ENCODE data around the gene KRT38.

The KRT38 gene

DNA sequence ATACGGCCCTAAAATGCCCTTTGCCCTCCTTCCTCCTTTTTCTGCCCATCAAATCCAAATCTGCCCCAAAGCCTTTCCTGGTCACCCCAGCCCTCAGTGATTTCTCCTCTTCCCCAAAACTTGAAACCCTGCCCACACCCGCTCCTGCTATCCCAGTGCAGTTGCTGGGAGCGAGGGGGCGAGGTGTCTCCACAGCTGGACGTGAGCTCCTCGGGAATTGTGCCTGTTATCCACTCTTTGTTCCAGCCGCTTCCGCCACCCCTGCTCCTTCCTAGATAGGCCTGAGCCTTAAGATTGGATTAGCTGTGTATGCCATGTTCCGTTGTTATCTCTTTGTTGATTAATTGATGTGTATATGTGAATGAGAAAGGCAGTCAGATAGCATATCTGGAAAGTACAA, 42.7 kb upstream of the KRT38 start:
- no peak overlapping the region for H3K4me3 ChIP-seq (replicated peaks; ENCODE audit: low read depth, low read length)
- TF ChIP-seq, protein P1, sequence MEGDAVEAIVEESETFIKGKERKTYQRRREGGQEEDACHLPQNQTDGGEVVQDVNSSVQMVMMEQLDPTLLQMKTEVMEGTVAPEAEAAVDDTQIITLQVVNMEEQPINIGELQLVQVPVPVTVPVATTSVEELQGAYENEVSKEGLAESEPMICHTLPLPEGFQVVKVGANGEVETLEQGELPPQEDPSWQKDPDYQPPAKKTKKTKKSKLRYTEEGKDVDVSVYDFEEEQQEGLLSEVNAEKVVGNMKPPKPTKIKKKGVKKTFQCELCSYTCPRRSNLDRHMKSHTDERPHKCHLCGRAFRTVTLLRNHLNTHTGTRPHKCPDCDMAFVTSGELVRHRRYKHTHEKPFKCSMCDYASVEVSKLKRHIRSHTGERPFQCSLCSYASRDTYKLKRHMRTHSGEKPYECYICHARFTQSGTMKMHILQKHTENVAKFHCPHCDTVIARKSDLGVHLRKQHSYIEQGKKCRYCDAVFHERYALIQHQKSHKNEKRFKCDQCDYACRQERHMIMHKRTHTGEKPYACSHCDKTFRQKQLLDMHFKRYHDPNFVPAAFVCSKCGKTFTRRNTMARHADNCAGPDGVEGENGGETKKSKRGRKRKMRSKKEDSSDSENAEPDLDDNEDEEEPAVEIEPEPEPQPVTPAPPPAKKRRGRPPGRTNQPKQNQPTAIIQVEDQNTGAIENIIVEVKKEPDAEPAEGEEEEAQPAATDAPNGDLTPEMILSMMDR (IDR thresholded peaks at IDR 0.05; ENCODE audit: low read length, missing control alignments): no peak
- no peak for DNase-seq (ENCODE audit: low read depth)

DNA sequence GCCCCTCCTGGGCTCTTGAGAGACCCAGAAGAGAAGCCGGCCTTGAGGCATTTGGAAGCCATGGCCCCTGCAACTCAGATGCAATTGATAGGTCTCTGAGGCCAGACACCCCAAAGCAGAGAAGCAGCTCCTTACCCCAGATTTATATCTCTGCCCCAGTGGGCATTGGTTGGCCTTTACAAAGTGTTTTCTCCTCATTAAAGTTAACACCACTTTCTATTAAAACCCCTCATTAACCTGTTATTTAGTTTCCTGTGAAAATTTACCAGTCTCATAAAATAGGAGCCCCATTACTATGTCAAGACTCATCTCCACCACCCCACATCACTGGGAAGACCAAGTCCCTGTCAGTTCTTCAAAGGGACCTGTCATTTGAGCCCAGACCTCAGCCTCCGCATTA, 40.3 kb upstream of the KRT38 start, which contains the start of gene KRT35:
TSS of gene KRT35 (minus strand) at position 116 of the 400 bp plus-strand sequence. CDS start at position 62, 54 bp downstream.
- no peak for DNase-seq (ENCODE audit: low read depth)
- no peak within 1 kb of the TSS for H3K4me3 ChIP-seq (replicated peaks; ENCODE audit: low read depth, low read length)
- TF ChIP-seq, protein P1 (IDR thresholded peaks at IDR 0.05; ENCODE audit: low read length, missing control alignments): no peak

DNA sequence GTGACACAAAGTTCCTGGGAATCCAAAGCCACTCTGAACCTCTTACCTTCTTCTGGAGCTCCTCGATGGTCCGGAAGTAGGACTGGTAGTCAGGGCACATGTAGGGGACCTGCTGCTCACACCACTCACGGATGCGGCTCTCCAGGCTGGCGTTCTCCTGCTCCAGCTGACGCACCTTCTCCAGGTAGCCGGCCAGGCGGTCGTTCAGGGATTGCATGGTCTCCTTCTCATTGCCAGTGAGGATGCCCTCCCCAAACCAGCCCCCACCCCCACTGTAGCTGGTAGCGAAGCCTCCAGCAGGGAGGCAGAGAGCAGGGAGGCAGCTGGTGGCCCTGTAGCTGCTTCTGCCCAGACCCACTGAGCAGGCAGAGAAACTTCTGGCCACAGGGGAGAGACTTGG, 39.8 kb upstream of the KRT38 start:
- TF ChIP-seq, protein P1 (IDR thresholded peaks at IDR 0.05; ENCODE audit: low read length, missing control alignments): no peak
- no peak overlapping the region for H3K4me3 ChIP-seq (replicated peaks; ENCODE audit: low read depth, low read length)
- no peak for DNase-seq (ENCODE audit: low read depth)

DNA sequence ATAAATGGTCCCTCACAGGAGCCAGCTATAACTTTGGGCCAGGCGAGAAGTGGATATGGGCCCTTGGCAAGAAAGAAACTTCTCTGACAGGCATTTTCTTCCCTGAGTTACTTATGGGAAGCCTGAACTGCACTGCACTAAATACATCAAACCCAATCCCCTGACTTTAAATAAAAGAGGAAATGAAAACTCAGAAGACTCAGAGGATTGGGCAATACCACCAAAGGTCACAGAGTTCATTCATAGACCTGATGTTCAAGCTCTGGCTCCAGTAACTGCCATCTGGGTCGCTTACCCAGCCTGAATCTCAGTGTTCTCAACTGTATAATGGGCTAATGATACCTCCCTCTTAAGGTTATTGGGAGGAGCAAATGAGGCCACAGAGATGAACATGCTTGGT, 39.4 kb upstream of the KRT38 start:
- H3K4me3 ChIP-seq (replicated peaks; ENCODE audit: low read depth, low read length): no peak overlapping the region
- no peak for DNase-seq (ENCODE audit: low read depth)
- TF ChIP-seq, protein P1 (IDR thresholded peaks at IDR 0.05; ENCODE audit: low read length, missing control alignments): no peak

DNA sequence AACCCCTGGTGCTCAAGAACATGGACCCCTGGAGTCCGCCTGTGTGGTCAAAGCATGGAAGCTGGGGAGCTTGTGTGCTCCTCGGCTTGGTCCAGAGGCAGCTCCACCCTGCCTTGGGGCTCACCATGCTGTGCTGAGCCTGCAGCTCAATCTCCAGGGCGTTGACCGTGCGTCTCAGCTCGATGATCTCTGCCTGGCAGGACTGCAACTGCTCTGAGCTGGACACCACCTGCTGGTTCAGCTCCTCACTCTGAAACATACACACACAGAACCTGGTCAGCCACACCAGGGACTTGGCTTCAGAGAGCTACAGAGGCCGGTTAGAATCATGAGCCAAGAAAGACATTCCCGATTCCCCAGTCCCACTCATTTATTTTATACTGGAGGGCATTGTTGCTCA, 37.5 kb upstream of the KRT38 start:
- no peak overlapping the region for H3K4me3 ChIP-seq (replicated peaks; ENCODE audit: low read depth, low read length)
- no peak for DNase-seq (ENCODE audit: low read depth)
- TF ChIP-seq, protein P1 (IDR thresholded peaks at IDR 0.05; ENCODE audit: low read length, missing control alignments): no peak

DNA sequence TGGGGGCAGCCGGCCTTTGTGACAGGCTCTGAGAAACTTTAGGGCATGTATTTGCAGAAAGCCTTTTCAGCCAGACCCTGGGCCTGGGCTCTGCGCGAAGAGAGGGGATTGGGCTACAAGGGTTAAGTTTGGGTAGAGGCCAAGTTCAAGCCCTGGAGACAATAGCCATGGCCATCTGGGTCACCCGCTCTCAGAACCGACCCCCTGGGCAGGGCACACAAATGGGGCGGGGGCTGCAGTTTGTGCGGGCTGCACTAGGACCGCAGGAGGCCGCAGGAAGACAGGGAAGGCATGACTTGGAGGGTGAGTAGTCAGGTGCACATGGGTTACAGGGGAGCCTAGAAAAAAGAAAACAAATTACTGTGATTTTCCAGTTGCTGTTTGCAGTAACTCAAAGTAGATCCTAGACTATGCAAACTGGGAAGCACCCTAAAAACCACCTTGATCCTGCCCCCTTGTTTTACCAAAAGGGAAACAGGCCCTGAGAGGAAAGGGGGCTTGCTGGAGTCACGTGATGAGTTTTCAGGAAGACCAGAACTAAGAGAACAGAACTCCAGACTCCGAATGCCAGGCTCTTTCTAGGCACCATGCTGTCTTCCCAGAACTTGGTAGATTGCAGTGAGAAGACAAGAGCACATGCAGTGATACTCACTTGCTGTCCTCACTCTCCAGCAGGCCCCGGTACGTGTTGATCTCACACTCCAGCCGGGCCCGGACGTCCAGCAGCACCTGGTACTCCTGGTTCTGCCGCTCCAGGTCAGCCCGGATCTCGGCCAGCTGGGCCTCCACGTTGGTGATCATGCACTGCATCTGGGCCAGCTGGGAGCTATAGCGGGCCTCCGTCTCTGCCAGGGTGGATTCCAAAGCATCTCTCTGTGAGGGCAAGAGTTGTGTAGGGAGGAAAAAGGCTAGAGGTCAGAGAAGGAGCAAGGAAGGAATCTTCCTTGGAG, 36.4 kb upstream of the KRT38 start:
- no peak for DNase-seq (ENCODE audit: low read depth)
- TF ChIP-seq, protein P1 (IDR thresholded peaks at IDR 0.05; ENCODE audit: low read length, missing control alignments): no peak
- no peak overlapping the region for H3K4me3 ChIP-seq (replicated peaks; ENCODE audit: low read depth, low read length)

Data from fibroblast of pulmonary artery (primary cell).